K562 treated with DMSO at 1 percent for 4 hours (cell line): ENCODE measurements around the gene PKD1L1. TPM values are rescaled to one million over a fixed set of nuclear protein-coding genes. Genes with fewer than 3 reads are reported as not detected.

Experiments used
- total RNA-seq: library from RNA; unstranded; fragments of 300-600 nt; gene quantifications from 2 replicates; pipeline ENCODE4 v1.2.3, GENCODE V29; 2022; ENCODE audit not compliant: insufficient read depth

PKD1L1 gene
- not detected in 2 replicates for total RNA-seq

DNA sequence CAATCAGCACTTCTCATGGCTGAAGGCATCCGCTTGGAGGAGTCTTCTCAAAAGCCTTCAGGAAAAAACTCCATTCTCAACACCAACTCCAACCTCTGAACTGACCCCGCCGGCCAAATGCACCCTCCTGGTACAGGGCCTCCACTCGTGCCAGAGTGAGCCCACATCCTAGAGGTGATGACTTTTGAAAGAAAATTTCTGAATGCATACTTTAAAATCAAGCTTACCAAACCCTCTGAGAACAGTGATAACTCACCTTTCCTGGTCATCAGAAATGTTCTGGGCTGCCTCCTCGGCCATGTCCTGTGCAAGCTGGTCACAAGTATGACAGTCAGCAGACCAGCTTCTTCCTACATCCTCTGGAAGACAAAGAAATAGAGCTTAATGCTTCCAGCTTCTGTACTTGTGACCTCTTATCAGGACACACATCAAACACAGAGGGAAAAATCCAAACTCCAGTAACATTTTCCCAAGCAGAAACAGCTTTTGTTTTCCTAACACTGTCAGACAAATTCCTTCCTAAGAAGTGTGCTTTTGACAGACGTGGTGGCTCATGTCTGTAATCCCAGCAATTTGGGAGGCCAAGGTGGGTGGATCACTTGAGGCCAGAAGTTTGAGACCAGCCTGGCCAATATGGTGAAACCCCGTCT is at the start of gene PKD1L1:
TSS of gene PKD1L1 (minus strand) at position 326 of the 650 bp plus-strand sequence. CDS start at position 300, 26 bp downstream.

DNA sequence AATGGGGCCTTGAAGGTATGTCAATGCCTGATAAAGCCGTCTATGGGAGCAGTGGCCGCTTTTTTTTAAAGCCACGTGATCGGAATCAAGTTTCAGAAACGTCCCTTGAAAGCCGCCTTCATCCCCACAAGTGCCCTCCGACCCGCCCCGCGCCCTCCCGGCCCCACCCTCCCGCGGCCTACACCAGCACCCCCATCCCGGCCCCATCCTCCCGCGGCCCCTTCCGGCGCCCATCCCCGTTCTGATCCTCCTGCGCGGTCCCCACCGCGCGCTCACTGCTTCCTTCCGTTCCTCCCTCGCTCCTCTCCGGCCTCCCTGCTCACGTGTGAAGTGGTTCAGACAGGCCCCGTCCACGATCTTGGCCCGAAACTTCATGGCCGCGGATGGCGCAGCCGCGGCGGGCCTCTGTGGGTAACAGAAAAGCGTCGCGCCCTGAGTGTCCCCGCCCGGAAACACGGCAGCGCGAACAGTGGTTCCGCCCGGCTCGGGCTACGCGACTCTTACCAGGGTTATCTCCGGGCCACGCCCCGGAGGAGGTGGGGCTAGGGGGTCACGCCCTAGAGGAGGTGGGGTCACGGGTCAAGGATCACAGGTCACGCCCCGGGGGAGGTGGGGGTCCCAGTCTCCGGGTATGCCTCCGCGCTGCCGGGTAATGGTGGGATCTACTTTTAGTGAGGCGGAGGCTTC is 31.0 kb upstream of the PKD1L1 start, which contains the start of gene HUS1:
TSS of gene HUS1 (minus strand) at position 471 of the 687 bp plus-strand sequence. CDS start at position 375, 96 bp downstream.

Other genes with a start within 250 kb of the PKD1L1 start
- gene HUS1, start 31.1 kb upstream of the PKD1L1 start, total RNA-seq: 3.9 and 4.0 TPM in 2 replicates
- gene SUN3, start 80.6 kb upstream of the PKD1L1 start, total RNA-seq: 0.80 and 1.7 TPM in 2 replicates
- gene C7orf57, start 87.1 kb upstream of the PKD1L1 start, total RNA-seq: not detected in 2 replicates
- 8.4 and 15.7 TPM in 2 replicates for gene UPP1, start 140.8 kb upstream of the PKD1L1 start, total RNA-seq
- gene ABCA13, start 223.0 kb upstream of the PKD1L1 start, total RNA-seq: 1.7 TPM in 1 of 2 replicates, not detected in the other